Measurements from ENCODE around the gene CD8B.

Gene CD8B

GRCh38 chr2:86833315-86833714 lies 28.4 kb downstream of the CD8B start:
- DNase-seq = no peak

GRCh38 chr2:86832334-86833096 lies 29.2 kb downstream of the CD8B start:
- DNase-seq = no peak

GRCh38 chr2:86831537-86831936 lies 30.1 kb downstream of the CD8B start:
- DNase-seq = no peak

- no peak for DNase-seq
These were observed 34.7 kb downstream of the CD8B start for GRCh38 chr2:86826951-86827350.

- no peak for DNase-seq
These were observed 35.8 kb downstream of the CD8B start for GRCh38 chr2:86825693-86826381.

GRCh38 chr2:86825036-86825692 lies 36.5 kb downstream of the CD8B start:
- no peak for DNase-seq

- DNase-seq = no peak
These were observed 38.9 kb downstream of the CD8B start for GRCh38 chr2:86822668-86823345.

- DNase-seq = no peak
These were observed 39.8 kb downstream of the CD8B start for GRCh38 chr2:86821842-86822241.

GRCh38 chr2:86821306-86821705 lies 40.4 kb downstream of the CD8B start:
- no peak for DNase-seq

GRCh38 chr2:86818957-86819356 lies 42.7 kb downstream of the CD8B start:
- DNase-seq = no peak

GRCh38 chr2:86818114-86818801 lies 43.4 kb downstream of the CD8B start:
- no peak for DNase-seq

- DNase-seq = no peak
These were observed 46.1 kb downstream of the CD8B start for GRCh38 chr2:86815611-86816010.

- no peak for DNase-seq
These were observed 52.1 kb downstream of the CD8B start for GRCh38 chr2:86809481-86810121.

GRCh38 chr2:86808315-86809161 lies 53.1 kb downstream of the CD8B start:
- peak; percentile 82 for DNase-seq

- DNase-seq = peak; percentile 45
These were observed 54.0 kb downstream of the CD8B start for GRCh38 chr2:86807468-86808275.

- DNase-seq = no peak
These were observed 54.6 kb downstream of the CD8B start for GRCh38 chr2:86807133-86807467.

- no peak for DNase-seq
These were observed 55.4 kb downstream of the CD8B start for GRCh38 chr2:86806059-86806857.

GRCh38 chr2:86800856-86801567 lies 60.7 kb downstream of the CD8B start:
- no peak for DNase-seq

GRCh38 chr2:86794861-86795260 lies 66.8 kb downstream of the CD8B start:
- DNase-seq = no peak

Data from DMS153 (cell line).